HK-2 (cell line): Measurements from ENCODE around the gene ACER3.
A peak's percentile ranks its signal among the peaks of the same experiment; 100 is the strongest.
"Not testable (repeated sequence)": the region's sequence is repeated elsewhere in the genome, so short reads cannot be mapped to it uniquely, and the experiment has no call there.

Experiments
- DNase-seq: peaks from one replicate; pipeline ENCODE4 v3.0.0-alpha.2; 2018; ENCODE audit not compliant: unreplicated experiment

Gene ACER3

DNA sequence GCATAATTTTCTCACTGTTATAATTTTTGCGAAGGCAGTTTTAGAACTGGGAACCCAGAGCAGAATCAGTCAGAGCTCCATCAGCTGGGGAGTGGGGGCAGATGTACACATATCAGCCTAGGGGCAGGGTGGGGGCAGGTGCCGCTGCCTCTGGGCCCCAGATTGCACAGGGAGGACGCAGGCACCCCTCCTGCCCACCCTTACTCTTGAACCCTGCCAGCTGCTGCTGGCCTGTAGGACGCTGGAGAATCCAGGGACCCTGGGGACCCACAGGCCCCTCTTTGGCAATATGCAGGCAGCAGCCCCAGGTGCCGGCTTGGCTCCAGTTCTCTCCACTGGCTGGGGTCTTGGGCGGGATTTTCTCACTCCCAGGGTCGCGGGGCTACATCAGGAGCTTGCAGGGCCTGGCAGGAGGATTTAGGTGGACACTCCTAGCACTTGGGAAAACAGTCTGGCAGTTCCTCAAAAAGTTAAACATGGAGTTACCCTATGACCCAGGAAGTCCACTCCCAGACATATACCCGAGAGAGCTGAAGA lies 197.3 kb downstream of the ACER3 start:
- no peak for DNase-seq

DNA sequence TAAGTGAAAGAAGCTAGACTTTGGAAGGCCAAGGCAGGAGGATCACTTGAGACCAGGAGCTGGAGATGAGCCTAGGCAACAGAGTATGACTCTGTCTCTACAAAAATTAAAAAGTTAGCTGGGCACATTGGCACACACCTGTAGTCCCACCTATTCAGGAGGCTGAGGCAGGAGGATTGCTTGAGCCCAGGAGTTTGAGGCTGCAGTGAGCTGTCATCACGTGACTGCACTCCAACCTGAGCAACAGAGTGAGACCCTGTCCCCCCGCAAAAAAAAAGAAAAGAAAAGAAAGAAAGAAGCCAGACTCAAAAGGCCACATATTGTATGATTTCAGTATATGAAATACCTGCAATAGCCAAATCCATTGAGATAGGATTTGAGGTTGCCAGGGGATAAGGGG lies 198.2 kb downstream of the ACER3 start:
- no peak for DNase-seq

DNA sequence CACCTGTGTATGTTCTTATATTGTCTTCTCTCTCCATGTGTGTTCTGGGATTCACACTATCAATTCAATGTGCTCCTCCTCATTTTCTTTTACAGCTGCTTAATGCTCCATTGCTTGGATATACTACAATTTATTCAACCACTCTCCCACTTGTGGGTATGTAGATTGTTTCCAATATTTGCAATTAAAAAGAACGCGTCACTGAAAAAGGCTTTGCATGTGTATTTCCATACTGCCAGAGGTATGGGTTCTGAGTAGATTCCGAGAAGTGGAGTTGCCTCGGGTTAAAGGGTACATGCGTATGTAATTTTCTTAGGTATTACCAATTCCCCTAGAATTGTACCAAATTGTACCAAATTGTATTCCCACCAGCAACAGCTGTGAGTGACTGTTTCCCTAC lies 199.1 kb downstream of the ACER3 start:
- no peak for DNase-seq

DNA sequence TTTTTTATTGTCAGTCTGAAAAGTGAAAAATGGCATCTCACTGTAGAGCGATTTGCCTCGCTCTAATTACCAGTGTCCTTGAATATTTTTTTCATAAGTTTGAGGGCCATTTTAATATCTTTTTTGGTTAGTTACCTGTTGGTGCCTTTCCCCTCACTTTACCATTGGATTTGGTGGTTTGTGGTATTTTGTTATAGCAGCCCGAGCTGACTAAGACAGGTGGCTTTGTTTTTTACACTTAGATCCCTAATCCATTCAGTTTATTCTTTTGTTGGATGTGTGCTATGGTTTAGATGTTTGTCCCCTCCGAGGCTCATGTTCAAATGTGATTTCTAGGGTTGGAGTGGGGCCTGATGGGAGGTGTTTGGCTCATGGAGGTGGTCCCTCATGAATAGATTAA lies 199.5 kb downstream of the ACER3 start:
- no peak for DNase-seq

DNA sequence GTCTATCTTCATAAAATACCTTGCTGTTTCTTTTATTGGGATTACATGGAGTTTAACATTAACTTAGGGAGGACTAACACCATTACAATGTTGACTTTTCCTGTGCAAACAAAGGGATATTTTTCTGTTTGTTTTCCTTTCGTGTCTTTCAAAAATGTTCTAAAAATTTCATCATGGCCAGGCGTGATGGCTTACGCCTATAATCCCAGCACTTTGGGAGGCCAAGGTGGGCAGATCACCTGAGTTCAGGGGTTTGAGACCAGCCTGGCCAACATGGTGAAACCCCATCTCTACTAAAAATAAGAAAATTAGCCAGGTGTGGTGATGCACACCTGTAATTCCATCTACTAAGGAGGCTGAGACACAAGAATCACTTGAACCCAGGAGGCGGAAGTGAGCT lies 200.5 kb downstream of the ACER3 start:
- not testable (repeated sequence) for DNase-seq

DNA sequence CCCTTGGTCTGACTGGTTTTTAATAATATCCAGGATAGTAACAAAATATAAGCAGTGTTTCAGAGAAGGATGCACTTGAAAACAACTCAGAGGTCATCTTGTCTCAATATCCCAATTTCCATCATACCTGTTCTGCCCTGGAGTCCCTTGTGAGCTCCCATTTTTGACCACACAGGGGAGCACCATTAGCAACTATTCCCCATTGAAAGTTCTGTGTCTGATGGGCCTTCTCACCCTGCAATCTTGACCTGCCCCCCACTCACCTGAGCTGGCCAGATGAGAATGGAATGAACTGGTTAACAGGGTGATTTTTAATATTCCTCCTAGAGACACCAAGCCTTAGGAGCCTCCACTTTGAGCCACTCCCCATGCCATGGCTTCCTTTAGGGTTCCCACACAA lies 202.2 kb downstream of the ACER3 start:
- no peak for DNase-seq

DNA sequence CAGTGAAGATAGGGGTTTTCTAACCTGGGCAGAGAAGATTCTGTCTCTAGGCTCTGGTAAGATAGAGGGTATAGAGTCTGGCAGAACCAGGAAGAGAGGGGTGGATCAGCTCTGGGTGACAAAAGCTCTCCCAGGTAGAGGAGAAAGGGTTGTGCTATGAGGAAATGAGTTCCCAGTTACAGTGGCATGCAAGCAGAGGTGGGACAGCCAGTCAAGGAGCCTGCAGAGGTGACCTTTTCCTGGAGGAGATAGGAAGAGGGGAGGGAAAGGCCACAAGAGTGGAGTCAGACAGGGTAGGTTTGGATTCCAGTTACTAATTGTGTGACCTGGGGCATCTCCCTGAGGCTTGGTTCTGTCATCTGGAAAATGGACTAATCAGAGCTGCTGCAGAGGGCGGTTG lies 202.7 kb downstream of the ACER3 start:
- no peak for DNase-seq

DNA sequence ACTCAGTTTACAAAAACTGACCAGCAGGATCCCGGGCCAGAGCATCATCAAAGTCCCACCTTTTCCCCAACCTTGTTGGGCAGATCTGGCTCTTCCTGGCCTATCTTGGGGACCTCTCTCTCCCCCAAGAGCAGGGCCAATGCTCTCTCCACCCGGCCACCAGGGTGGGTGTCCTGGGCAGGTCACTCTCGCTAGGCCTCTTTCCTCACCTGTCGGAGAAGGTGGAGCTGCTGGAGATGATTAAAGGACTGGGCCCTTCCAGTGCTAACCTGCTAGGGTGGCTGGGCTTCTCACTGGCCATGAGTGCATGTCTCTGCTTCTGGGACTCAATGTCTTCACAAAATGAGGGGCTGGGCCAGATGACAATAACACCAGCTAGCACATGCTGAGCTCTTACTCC lies 203.1 kb downstream of the ACER3 start:
- no peak for DNase-seq

DNA sequence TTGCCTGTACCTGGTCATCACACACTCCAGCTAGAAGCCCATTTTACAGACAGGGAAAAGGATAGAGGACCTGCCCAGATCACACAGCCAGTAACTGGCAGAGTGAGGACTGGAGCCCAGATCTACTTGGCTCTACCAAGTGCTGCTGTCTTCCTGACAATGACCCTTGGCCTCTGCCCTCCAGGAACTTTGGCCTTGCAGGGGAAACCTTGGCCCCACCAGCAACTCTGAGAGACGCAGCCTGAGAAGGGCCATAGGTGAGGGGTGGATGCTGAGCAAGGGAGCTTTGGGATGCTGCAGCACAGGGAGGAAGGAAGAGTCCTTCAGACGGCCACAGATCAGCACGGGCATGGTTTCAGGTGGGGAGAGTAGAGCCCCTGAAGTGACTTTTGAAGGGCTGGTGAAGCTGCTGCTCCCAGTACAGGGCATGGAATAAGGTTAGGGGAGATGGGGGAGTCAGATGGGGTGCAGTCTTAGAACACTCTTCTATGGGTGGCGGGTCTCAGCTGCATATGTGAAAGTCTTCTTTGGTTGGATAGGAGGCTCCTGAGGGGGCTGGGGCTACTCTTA lies 204.0 kb downstream of the ACER3 start:
- no peak for DNase-seq

DNA sequence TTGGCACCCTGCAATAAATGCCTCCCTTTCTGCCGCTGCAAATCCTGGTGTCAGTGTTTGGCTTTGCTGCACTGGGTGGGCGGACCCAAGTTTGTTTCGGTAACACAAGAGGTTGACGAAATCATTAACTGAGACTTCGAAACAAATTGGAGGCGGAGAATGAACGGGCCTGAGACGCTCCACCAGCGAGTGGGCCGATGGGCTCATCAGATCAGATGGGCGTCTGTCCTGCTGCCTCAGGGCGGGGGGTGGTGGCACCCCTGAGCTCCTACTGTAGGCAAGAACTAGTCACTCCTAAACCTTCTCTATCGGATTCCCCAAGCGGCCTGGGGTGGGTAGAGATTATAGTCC lies 205.1 kb downstream of the ACER3 start:
- DNase-seq: no peak

DNA sequence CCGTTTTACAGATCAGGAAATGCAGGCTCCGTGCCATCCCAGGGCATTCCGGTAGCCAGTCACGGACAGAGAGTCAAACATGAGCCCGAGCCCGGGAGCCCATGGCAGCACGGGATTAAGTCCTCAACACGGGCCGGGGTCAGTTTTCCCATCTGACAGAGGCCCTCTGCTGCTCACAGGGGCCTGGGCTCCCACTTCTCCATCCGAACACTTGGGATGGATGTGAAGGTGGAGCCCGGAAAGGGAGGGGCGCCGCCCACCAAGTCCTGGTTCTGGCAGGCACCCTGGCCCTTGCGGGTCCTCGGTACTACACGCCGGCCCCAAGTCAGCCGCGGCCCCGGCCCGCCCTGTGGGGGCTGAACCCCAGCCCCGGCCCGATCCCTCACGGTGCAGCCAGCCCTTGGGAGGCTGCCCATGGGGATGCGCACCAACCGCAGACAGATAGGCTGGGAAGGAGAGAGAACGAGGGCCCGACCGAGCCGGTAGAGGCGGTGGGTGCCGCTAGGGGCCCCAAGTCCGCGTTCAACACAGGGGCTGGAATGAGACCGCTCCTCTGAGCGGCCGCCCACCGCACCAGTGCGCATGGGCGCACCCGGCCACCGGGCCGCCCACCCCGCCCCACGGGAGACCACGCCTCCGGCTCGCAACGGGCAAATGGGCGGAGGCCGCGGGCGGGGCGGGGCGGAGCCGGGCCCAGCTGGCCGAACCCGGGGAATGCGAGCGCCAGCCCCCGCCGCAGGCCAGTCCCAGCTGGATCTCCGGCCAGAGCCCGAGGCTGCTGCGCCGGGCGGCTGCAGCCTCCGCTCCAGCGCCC lies 205.7 kb downstream of the ACER3 start, which contains the start of gene CAPN5:
Gene CAPN5 (plus strand): TSS at position 743 of the 814 bp plus-strand sequence. CDS start 17,916 bp downstream, outside the sequence.
- peak; percentile 87 for DNase-seq

DNA sequence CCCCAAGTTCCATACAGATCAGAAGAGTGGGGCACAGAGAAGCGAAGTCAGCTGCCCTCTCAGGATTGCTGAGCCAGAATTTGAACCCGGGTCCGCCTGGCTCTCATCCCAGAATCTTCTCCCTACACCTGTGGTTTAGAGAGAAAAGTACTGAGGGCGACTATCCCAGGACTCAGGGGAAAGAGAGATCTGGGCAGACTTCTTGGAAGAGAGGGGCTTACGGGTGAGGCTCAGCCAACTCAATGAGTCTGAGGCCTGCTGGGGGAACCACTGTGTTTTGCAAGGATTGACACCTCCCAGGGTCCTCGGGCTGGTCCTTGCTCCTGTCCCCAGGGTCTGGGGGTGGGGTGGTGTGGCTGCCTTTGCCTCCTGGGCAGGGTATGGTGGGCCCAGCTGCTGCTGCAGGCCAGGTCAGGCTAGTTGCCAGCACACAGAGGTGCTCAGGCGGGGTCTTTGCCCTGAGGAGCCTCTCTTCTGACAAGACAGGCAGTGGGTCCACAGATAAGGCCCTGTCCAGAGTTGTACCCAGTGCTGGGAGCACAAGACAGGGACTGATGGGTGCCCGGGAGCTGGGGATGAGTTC lies 207.2 kb downstream of the ACER3 start:
- DNase-seq: no peak

DNA sequence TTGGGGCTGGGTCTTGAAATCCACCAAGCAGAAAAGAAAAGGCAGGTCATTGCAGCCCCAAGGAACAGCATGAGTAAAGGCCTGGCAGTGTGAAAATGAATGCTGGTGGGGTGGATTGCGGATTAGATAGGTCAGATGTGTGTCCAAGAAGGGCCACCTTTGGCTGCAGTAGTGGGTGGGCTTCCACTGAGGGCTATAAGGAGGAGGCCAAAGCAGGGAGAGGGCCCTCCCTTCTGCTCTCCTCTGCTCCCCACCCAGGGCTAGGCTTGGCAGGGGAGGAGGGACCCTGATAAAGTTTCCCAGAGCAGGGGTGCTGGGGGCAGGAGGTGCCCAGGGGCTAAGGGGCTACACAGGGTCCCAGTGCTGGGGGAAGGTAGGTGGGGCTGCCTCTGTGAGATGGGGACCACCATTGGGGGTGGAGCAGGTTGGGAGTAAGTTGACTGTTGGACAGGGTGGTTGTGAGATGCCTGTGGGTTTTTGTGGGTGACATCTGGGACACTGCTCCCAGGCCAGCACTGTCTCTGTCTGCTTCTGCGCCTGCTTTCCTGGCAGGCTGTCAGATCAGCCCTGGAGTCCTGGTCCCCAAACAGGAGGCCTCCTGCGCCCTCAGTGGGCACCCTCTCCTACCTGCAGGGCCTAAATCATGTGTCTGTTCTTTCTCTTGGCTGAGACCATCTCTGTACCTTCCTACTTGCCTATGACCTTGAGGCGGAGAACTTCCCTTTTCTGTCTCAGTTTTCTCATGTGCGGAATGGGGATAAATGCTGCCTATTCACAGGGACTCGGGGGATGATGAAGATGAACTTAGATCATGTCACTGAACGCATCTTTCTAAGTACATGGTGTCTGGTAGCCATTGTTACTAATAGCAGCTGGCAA lies 208.0 kb downstream of the ACER3 start:
- DNase-seq: no peak

DNA sequence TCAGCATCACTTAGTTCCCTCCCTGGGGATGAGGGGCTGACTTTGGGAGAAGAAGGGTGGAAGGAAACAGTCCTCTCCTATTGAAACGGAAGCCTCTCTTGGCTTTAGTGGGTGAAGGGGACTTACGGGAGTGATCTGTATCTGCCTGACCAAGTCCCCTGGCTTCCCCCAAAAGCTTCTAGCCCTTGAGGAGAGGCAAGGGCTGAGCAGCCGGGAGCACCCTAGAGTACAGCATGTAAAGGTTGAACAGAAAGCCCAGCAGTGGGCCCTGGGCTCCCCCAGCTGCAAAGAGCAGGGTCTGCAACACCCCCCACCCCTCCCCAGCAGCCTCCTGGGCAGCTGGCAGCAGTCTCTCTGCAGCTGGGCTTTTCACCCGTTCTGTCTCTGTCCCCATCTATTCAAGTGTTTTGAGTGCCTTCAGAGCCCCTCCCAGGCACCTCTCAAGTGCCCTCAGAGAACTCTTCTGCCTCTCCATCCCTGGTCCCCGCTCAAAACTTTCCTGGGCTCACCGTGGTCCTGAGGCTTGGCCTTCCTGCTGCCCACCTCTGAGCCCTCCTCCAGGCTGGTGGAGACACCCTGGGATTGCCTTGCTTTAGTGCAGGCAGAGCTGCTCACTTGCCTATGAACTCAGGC lies 208.7 kb downstream of the ACER3 start:
- DNase-seq: no peak

DNA sequence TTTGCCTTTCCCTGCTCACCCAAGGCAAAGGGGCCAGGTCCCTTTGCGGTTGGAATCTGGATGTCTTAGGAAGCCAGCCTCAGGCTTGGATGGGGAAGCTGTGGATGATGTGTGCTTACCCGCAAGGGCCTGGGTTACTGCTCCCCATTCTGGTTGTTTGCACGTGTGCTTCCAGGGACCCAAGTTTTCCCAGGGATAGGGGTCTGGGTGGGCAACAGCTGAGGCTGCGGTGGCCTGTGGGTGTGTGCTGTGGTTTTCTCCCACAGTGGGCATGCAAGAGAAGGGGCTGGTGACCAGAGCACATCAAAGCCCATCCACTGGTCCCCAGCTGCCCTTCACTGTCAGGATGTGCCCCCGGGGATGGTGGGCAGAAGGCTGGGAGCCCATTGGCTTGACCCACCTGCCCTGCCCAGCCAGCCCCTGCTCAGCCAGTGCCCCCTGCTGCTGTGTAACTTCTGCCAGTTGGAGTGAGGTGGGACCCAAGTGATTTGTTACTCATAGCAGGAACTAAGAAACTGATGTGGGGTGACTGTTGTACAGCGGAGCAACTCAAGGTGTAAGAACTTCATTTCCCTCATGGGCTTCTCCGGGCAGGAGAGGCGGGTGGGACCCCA lies 209.4 kb downstream of the ACER3 start:
- DNase-seq: no peak

DNA sequence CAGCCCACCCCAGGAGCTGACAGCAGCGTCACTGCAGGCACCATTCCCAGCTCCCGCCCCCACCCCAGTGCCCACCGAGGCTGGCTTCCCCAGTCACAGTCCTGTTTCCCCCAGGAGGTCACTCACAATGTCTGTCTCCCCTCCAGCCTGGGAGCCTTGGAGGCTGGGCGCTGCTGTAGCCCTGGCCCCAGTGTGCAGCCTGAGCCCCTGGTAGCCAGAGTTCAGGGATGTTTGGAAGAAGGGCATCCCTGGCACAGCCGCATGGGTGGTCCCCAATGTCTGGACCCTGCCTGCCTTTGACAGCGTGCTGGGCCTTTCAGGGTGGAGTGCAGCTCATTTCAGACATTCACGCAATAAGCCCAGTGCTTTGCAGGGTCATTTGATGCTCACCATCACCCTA lies 210.4 kb downstream of the ACER3 start:
- no peak for DNase-seq

DNA sequence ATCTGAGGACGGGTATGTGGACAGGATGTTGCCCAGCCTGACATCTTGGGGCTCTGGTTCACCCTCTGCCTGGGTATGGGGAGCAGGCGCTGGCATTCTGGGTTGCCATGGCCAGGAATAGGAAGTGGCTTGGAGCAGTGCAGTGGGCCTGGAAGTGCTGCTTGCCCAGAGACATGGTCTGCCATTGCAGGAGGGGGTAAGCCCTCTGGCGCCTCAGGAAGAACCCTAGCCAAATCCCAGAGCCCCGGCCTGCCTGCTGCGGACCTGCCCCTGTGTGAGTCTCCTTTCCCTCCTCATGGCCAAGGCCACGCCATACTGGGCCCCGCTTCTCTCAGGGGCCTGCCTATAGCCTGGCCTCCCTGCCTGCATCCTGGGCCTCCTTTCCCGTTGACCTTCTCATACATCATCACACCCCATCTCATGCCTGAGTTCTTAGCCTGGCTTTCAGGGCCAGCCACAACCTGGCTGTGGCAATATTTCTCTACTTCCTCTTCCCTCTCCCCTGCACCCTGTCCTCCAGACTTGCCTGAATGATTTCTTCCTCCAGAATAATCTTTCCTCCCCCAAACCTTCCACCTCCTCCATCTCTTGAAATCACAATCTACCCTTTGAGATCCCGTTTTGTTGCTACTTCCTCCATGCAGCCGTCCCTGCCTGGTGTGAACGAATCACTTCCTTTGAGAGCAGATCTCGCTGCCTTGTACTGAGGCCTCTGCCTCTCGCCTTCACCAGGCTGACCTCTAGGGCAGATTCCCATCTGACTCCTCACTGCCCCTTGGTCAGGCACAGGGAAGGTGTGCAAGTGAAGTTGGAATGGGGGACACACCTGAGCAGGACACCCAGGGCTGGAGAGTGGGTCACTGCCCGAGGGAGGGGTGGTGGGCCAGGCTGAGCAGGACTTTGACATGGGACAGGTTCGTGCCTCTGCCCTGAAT lies 211.2 kb downstream of the ACER3 start:
- DNase-seq: no peak

DNA sequence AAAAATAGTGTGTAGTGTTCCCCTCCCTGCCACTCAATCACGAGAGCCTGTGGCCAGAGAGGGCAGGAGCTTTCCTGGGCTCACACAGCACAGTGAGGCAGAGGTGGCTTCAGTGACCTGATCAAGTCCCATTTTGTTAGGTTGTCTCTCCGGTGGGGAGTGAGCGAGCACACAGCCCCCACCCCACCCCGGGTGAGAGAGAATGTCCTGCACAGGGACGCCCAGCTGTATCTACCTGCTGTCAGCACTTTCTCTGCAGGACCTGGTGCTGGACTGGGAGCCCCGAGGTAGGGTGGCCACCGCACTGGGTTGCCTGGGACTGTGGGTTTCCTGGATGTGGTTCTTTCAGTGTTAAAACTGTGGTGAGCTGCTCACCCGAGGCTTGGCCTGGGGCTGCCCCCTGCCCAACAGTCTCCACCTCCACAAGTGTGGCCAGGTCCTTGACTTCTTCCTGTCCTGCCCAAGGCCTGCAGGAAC lies 212.2 kb downstream of the ACER3 start:
- DNase-seq: no peak

DNA sequence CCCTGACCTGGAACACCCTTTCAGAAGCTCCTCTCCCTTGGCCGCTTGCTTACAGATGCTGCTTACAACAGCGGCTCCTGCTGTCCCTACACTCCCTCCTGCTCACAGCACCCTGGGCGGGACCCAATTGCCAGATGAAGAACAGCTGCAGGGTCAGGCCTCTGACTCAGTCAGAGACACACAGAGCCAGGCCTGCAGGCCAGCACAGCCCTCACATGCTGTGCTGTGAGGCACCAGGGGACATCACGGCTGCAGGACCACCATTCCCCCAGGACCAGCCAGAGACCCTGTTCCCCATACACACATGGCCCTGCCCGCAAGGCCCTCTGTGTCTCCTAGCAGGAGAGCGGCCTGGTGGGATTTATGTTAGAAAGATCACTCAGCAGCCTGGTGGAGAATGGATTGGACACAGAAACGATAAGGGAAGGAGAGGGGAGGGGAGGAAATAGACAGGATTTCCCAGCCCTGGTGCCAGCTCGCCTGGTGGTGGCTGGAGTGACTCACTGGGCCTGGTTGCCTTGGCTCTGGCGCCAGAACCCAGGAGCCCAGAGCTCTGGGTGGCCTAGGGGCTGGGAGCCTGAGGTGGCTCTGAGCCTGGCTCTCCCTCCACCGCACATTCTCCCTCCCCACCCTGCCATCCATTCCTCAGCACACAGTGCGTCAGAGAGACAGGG lies 212.7 kb downstream of the ACER3 start:
- peak; percentile 71 for DNase-seq
